Astrocyte of the hippocampus (primary cell): Measurements from ENCODE around the gene DACT3.

Source experiments
- DNase-seq: peaks from one replicate; pipeline ENCODE4 v3.0.0; 2011; ENCODE audit warnings: low read depth, low spot score

The DACT3 gene

DNA sequence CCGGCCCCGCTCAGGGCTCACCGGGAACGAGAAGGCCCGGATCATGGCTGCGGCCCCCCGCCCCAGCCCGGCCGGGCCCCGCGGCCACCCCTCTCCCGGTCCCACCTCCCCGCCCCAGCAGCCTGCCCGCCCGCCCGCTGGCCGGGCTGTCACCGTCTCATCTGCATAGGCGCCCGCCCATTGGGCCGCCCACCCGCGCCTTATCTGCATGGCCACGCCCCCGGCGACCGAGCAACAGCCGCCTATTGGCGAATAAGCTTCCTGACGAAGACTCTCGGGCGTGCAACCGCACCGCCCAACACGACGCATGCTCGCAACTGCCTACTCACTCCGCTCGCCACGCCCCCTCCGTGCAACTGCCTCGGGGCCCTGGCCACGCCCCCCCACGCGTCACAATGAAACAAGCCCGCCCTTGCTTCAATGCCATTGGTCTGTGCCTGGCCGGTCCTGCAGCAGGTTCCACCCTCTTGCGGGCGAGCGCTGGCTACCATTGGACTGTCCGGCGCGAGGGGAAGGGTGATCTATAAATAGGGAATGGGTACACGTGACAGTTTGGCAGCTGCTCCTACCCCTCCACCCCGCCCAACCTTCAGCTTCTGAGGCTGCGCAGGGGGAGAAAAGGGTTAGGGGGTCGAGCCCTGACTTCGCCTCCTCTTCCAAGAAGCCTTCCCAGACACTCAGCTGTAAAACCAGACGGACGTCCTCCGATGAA is at the start of gene DACT3:
DACT3 (minus strand) TSS at position 163 of the 712 bp plus-strand sequence; CDS start at position 45, 118 bp downstream.
- DNase-seq: peak; percentile 100

GRCh38 chr19:46710687-46711086 is 49.7 kb upstream of the DACT3 start:
- DNase-seq: no peak

- DNase-seq: peak; percentile 61
These were observed 43.5 kb upstream of the DACT3 start for GRCh38 chr19:46704379-46705076.

DNA sequence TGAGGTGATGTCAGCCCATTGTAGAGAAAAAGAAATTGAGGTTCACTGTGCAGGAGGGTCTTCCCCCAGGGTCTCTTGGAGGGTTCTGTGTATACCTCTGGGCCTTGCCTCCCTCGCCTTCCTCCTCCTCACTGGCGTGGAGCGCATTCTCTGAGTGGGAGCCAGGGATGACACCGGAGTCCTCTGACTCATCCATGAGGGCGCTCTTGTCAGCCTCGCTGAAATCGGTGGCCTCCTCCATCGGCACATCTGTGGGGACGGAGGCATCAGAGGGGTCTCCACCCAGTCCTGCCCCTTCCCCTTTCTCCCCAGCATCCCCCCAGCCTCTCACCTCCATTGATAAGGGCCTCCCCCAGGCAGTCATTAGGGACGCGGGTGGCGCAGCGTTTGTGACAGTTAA is 39.7 kb upstream of the DACT3 start:
- DNase-seq: no peak

DNA sequence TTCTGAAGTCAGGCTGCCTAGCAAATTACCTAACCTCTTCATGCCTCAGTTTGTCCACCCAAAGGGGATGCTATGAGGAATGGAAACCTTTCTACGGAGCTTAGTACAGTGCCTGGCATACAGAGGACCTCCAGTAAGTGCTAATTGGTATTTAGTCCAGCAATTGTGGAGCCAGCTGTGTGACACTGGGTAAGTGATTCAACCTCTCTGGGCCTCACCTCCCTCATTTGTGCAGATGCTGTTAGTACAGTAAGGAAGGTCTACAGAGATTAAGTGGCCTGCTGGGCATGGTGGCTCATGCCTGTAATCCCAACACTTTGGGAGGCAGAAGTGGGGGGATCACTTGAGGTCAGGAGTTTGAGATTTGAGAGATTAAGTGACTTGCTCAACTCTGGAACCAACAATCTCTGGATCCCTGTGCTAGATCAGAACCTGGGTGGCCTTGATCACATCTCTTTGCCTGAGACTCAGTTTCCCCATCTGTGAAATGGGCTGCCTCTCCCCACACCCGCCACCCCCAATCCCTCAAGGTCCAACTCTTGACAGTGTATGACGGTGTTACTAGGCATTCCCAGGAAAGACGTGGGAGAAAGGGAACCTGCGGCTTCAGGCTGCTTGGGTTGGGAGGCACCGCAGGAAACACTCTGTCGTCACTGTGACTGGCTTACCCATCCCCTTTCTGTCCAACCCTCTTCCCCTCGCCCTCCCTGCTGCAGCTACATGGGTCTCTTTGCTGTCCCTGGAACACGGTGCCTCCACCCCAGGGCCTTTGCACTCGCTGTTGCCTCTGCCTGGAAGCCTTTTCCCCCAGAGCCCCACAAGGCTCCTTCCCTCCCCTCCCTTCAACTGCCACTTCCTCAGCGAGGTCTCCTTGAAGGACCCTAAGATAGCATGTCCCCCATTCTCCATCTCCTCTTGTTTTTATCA is 37.7 kb upstream of the DACT3 start:
- DNase-seq: no peak

DNA sequence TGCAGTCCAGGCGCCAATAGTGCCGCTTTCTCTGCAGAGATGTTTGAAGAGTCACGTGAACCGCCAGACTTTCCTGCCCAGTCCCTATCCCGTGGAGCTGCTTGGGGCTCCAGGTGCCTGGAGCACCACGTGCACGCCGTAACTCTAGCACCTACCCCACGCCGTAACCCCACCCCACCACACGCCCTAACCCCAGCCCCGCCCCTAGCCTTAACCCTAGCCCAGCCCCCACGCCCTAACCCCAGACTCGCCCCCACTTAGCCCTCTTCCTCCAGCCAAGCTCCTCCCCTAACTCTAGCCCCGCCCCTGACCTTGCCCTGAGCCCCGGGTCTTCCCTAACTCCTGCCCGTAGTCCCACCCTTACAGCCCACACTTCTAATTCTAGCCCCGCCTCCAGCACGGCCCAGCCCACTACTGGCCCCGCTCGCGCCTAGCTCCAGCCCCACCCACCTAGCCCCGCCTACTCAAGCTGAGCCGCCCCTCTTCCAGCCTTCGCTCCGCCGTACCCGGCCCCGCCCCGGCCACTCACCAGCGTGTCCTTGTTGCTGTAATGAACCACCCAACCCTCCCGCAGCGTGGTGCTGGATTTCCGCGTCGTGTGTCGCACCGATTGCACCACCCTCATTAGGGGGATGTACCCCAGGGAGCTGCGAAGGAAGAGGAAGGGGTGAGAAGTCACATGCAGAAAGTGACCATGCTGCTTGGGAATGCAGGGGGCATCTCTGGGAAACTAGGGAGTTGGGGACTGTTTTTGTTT is 36.4 kb upstream of the DACT3 start:
- DNase-seq: peak; percentile 84

GRCh38 chr19:46696866-46697203 is 35.9 kb upstream of the DACT3 start:
- DNase-seq: no peak

- no peak for DNase-seq
These were observed 35.1 kb upstream of the DACT3 start for GRCh38 chr19:46696052-46696451.

DNA sequence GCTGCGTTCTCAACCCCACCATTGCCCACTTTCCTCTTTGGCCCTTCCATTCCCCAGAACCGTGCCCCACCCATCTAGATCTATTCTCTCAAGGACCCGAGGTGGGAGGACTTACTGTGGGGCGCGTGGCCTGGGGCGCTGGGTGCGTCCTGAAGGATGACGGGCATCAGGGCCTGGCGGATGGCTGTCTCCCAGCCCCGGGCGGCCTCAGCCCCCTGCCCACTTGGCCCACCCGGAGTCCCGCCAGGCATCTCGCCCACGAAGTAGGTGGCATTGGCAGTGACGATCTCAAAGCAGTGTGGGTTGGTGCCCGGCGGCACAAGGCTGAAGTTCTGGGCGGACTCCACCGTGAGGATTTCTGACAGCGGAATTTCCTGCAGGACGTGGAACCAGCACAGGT is 32.8 kb upstream of the DACT3 start:
- no peak for DNase-seq

DNA sequence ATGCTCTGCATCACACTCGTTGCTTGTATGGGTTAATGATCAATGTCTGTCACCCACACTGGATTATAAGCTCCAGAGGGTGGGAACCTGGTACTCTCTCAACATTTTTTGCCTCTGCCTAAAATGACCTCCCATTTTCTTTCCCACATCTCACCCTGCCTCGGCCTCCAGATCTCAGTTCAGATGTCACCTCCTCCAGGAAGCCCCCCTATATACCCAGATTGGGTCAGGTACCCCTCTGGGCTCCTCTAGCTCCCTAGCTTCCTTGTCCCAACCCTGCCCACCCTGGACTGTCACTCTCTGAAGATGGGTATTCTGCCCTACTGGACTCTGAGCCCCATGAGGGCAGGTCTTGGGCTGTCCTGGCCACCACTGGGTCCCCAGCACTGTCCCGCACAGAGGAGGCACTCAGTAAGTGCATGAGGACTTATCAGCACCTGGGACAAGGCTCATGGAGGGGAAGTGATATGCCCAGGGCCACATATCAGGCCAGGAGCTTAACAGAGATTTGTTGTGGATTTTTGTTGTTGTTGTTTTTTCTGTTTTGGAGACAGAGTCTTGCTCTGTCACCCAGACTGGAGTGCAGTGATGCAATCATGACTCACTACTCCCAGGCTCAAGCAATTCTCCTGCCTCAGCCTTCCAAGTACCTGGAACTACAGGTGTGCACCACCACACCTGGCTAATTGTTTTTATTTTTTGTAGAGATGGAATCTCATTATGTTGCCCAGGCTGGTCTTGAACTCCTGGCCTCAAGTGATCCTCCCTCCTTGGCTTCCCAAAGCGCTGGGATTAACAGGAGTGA is 32.1 kb upstream of the DACT3 start:
- no peak for DNase-seq

GRCh38 chr19:46691948-46692347 is 31.0 kb upstream of the DACT3 start:
- DNase-seq: no peak

- DNase-seq: no peak
These were observed 30.1 kb upstream of the DACT3 start for GRCh38 chr19:46691104-46691503.

- DNase-seq: no peak
These were observed 28.4 kb upstream of the DACT3 start for GRCh38 chr19:46689358-46689757.

DNA sequence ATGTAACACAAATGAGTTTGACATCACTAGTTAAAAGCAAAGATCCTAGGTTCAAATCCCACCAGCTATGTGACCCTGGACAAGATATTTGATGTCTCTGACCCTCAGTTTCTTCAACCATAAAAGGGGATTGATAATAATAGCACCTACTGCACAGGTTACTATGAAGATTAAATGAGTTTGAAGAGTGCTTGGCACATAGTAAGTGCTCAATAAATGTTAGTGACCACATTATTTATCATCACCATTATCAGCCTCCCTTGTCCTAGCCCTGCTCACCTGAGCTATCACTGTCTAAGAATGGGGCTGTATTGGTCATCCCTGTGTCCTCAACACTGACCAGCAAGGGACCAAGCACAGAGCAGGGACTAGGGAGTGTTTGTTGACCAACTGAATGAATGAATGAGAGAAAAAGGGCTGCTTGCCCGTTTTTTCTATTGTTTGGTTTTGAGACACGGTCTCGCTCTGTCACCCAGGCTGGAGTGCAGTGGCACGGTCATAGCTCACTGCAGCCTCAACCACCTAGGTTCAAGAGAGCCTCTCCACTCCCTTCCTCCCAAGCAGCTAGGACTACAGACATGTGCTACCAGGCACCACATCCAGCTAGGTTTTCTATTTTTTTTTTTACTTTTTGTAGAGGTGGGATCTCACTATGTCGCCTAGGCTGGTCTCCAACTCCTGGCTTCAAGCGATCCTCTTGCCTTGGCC is 26.6 kb upstream of the DACT3 start:
- no peak for DNase-seq

- no peak for DNase-seq
These were observed 24.2 kb upstream of the DACT3 start for GRCh38 chr19:46685189-46685588.

DNA sequence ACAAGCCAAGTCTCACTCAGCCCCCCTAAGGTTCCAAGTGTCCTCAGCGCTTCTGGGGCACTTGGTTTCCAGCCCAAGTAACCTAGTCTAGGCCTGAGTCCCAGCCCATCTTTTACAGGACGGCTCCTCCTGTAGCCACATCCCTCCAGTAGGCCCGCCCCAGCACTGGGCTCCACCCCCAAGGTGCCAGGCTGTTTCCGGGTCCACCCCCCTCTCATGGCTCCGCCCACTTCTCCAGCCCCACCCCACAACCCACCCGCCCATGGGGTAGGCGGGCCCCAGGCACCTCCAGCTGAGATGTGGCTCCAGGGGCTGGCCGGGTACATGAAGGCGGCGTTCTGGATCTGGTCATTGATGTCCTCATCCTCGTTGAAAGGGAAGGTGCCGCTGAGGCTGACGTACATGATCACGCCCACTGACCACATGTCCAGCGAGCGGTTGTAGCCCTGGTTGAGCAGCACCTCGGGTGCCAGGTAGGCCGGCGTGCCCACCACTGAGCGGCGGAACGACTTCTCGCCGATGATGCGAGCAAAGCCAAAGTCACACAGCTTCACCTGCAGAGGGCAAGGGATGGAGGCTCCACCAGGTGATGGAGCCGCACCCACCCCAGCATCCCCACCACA is 17.2 kb upstream of the DACT3 start:
- DNase-seq: no peak

- DNase-seq: peak; percentile 22
These were observed 13.6 kb upstream of the DACT3 start for GRCh38 chr19:46674416-46675178.

DNA sequence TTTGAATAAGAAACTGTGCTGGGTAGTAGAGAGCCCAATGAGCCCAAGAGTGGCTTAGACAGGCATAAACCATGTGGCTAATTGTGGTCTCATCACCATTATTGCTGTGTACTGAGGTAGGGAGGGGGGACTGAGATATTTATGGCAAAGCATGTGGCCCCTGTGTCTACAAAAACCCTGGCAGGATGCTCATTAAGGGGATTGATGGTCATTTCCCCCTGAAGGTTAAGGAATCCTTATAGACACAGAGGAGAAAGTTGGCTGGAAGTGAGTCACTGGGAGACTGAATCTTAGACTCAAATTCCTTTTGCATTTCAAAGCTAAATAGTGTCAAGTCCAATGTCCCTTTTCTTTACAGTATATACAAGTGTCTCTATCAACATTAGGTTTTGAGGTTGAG is 9.8 kb upstream of the DACT3 start:
- DNase-seq: peak; percentile 49

- no peak for DNase-seq
These were observed 7.7 kb upstream of the DACT3 start for GRCh38 chr19:46668662-46669061.
